GM21717 (cell line): ENCODE results near the gene LRGUK.

Experiments used
- ATAC-seq: cut with Tn5 transposase; IDR thresholded peaks from one replicate; pipeline ENCODE4 v1.9.1; 2021; ENCODE audit warnings: mild to moderate bottlenecking, moderate library complexity; ENCODE audit not compliant: unreplicated experiment

LRGUK gene

DNA sequence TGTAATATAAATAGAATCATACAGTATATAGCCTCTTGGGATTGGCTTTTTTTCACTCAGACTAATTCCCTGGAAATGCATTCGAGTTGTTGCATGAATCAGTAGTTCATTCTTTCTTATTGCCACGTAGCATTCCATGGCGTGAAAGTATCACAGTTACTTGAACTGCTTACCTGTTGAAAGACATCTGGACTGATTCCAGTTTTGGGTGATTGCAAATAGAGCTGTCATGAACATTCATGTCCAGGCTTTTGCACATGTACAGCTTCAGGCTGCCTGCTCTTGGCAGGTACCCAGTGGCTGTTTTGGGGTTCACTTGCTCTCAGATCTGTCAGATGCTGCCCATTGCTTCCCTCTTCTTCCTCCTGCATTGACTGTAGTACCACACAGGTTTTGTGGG is 54.9 kb downstream of the LRGUK start:
- no peak for ATAC-seq

DNA sequence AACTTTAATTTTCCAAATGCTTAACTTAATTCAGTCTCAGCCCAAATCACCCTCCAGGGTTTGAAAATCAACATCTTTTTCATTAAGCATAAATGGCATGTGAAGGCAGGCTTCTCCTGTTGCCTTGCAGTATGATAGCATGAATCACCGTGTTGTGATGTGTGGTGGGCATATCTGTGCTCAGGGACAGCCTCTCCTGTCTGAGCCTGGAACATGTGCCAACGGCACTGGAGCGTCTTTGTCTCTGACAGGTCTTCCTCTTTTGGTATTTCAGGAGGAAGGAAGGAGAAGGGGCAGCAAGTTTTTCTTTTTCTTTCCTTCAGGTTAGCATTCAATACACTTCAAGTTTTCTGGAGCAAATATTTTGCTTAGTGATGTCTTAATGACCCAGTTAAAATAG is 57.6 kb downstream of the LRGUK start:
- ATAC-seq = no peak

DNA sequence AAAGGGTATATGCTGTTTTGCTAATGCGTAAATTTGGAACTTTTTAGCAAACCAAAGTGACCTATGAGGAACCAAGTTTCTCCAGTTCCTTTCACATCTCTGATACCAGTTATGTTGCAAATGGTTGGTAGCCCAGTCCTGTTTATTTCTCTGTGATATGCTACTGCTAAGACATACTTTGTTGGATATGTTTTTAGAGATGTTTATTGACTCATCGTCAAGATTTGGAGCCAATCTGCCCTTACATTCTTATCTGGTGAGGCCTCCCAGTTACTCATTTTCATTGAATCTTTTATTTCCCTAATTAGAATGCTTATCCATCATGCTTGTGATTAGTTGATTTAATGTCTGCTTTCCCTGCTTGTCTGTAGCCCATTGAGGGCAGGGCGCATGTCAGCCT is 58.9 kb downstream of the LRGUK start:
- no peak for ATAC-seq

DNA sequence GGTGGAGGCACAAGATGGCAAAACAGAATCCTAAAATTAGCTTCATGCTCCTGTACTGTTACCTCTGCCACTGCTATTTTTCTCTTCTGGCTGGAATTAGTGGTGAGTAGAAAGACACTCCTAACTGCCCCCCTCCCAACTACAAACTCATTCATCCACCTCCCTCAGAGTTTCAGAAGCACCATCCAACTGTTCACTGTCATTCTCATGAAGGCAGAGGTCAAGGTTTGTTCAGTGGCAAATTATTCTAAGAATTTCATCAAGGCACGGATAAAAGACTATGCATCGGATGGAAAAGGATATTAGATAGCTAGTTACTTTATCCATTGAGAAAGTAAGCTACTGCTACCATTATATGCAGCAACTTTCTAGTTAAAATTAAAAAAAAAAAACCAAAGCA is 59.7 kb downstream of the LRGUK start:
- no peak for ATAC-seq

DNA sequence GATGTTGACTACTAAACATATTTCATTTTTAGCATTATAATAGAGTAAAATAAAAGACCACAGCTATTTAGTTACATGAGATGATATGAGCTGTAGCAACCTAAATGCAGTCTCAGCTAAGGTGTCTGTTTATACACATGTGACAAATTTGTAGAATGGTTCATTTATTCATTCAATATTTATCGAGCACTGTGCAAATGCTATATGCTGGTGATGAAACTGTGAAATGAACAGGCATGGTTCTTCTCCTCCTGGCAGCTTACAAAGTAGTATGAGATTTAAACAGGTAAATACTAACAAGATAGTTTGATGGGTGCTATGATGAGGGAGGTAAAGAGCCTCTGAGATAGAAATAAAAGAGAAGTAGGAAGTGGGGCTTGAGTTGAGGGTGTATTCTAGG is 60.8 kb downstream of the LRGUK start:
- ATAC-seq = no peak

DNA sequence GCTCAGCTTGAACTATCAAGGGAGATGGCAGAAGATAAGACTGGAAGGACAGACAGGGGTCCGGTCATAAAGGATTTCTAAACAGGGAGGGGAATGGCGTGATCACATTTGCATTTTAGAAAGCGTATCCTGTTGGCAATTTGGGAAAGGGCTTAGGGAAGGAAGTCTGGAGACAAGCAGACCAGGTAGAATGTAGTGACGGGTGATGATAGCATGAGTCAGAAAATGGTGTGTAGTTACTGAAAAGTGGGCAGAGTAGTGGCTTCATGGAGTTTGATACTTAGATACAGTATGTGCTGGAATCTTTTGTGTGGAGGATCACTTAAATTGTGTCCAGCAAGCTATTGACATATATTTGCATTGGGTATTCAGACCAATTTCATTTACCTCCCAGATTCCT is 61.2 kb downstream of the LRGUK start:
- ATAC-seq = no peak

DNA sequence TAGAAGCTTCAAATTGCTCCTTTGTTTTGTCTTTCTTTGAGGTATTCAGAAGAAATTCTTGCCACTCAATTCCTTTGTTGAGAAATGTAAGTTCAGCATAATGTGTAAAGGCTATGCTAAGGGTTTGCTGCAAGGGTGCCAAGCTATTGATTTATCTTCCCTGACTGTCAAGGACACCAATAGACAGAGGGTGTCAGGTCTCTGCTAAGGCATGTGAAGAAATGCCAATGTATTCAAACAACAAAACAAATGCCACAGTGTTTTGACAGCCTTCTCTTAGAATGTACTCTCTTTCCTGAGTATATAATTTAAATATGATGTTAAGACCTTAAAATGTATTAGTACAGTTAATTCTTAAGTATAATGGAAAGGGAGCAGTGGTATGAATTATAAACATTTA is 62.4 kb downstream of the LRGUK start:
- no peak for ATAC-seq

DNA sequence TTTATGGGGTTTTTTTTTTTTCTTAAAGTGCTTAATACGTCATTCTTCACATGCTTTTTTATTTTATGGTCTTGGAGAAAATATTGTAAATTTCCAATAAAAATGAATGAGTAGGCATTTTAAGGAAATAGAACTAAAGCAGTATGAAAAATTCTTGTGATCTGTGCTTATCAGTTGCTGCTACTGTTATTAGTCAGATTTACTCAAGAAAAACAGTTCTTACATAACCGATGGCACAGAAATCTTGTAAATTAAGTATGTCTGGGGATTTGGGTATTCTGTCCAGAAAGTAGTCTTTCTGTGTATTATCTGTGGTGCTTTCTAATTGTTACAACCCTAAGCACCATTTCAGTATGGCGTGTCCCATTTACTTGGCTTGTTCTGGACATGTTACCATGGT is 64.7 kb downstream of the LRGUK start:
- ATAC-seq = no peak

DNA sequence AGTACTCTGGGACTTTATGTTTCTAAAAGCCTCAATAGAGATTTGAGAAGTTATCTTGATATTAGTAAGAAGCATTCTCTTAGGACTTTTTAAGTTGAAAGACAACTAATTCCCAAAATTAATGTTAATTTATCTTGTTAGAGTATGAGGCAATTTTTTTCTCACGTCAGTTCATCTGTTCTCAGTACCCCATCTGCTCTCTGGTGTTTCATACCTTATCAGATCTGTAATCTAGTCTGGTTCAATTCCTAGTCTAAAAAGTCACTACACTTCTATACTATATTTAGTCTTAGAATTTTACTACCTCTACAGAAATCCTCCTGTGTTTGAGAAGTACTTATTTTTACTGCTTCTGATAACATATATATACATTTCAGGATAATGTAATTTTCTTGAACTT is 66.1 kb downstream of the LRGUK start:
- no peak for ATAC-seq

DNA sequence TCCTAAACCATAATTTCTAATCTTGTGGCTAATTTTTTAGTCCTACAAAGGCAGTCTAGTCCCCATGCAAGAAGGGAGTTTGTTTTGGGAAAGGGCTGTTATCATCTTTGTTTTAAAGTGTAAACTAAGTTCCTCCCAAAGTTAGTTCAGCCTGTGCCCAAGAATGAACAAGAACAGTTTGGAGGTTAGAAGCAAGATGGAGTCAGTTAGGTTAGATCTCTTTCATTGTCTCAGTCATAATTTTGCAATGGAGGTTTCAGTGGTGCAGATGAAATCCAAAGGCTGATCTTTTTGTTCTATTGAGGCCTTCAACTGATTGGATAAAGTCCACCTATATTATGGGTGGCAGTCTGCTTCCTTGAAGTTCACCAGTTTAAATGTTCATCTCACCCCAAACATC is 68.1 kb downstream of the LRGUK start:
- no peak for ATAC-seq

DNA sequence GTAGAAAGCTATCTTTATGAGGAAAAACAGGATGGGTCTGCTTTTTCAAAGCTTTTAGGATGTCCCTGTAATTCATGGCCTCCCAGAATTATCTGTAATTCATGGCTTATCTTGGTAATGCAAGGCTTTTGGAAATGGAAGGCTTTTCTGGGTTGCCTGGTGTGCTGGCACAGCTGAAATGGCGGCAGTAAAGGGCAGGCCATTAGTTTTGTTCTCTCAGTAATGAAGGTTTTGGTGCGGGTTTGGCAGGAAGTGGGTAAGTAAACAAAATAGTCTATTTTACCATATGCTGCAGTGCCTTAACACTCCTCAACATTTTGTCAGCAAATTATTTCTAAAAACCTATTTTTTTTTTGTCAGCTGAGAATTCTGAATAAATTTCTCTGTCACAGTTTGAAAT is 69.3 kb downstream of the LRGUK start:
- no peak for ATAC-seq

DNA sequence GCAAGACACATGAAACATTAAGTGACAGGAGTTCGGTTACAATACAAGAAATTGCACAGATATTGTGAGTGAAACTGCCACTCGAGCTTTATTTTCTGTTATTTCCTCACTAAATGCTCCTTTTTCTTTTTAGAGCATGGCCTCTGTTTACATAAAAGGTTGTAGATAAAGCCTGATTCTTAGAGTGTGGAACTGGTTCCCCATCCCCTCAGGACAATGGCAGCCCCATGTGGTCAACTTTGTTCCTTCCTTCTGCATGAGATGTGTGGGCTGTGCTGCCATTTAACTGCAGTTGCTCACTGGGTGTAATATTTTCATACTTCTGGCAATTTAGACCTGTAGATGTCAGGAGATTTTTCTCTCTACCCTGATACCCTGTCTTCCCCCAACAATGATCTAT is 70.2 kb downstream of the LRGUK start:
- ATAC-seq = no peak

DNA sequence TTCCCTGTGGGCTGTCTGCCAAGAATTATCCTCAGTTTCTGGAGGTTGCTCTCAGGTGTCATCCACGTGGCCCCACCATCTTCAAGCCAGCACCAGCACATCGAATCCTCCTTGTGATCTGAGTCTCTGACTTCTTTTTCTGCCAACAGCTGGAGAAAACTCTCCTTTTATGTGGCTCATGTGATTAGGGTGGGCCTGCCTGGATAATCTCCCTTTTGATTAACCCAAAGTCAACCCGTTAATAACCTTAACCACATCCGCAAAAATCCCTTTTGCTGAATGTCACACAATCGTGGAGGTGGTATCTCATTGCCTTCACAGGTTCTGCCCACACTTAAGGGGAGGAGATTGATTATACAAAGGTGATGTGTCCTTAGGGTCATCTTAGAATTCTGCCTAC is 73.8 kb downstream of the LRGUK start:
- no peak for ATAC-seq

DNA sequence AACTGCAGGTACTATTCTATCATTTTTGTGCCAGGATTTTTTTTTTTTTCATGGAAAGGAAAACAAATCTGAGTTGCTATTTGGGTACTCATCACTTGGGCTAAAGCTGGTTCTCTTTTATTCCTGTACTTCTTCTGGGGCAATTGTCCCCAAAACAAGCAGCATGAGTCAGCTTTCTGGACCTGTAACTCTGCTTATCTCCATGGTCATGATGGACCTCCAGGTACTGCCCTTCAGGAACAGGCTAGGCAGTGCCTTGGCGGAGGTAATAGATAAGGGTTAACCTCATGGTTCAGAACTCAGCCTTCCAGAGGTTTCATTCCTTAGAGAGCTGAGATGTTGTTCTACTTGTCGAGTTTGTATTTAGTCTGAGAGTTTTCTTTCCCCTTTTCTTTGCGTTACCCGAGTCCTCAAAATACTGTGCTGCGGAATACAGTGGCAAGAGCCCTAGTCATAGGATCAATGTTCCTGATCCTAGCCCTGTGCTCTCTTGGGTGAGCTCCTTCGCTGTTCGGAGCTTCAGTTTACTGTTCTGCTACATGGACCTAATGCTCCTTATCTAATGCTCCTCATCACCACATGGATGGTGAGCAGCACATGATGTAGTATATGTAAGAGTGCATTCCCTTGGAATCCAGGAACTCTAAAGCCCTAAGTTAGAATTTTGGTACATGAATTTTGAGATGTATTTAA is 74.6 kb downstream of the LRGUK start:
- no peak for ATAC-seq

DNA sequence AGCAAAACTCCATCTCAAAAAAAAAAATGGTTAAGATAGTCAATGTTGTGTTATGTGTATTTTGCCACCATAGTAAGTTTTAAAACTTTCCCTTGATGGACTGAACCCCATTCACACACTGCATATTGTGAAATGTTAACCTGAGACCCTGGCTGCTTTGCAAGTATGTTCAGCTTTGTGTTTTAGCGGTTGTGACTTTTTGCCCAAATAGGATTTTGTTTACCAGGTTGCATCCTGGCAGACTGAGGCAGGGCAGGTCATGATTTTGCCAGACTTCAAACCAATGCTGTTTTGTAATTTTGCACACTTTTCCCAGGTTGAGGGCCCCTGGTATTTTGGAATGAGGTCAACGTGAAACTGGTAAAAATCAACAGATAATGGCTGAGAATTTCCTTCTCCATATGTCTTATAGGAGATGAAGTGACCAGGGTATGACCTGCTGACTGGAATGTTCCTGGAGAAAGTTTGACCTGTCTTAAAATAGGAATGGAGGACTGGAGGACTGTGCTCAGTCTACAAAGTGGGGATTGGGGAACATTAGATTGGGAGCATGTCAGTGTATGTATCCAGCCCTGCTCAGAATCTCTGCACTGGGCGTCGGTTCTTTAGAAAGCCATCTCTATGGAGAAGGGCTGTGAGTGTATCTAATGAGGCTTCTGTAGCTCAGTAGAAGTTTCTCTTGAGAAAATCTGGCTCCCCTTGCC is 76.2 kb downstream of the LRGUK start:
- ATAC-seq = no peak

DNA sequence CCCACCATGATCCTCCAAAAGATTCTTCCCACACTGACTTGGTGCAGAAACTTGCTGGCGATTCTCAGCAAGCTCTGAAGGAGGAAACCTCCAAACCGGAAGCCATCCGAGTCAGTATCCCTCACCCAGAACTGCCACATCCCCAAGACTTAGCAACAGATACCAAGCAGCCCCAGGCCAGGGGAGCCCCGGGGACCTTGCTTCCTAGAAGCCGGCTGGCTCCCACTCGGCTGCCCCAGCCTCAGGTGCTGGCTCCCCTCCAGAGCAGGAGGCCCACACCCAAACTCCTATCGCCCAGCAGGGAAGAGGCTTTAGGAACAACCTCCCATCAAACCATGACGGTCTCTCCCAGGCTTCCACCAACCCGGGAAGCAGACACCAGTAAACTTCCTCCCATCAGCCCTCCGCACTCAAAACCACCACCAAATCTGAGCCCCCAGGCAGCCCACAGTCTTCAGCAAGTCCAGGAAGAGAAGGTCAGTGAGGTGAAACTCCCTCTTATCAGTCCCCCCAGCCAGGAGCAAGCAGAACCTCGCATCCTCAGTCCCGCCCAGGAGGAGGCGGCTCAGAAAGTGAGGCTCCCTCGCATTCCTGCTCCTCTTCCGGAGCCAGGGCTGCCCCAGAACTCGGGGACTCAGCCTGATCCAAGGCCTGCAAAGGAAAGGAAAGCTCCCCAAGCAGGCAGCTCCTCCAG is 82.3 kb downstream of the LRGUK start:
- no peak for ATAC-seq

DNA sequence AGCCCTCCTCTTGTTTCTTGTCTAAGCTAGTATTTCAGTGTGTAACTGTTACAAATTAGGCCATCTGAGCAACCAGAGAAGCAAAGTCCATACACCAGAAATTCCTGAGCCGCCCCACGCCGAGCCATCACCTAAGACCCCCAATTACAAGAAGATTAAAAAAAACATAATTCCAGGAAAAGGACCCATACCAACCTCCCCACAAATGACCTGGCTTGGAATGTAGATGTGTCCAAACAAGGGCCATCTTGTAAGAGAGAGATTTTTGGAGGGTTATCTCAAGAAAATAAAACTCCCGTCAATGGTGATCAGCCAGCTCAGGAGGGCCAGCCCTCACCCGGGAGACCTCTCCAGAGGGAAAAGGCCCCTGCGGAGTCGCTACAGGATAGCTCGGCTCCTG is 83.1 kb downstream of the LRGUK start:
- no peak for ATAC-seq

DNA sequence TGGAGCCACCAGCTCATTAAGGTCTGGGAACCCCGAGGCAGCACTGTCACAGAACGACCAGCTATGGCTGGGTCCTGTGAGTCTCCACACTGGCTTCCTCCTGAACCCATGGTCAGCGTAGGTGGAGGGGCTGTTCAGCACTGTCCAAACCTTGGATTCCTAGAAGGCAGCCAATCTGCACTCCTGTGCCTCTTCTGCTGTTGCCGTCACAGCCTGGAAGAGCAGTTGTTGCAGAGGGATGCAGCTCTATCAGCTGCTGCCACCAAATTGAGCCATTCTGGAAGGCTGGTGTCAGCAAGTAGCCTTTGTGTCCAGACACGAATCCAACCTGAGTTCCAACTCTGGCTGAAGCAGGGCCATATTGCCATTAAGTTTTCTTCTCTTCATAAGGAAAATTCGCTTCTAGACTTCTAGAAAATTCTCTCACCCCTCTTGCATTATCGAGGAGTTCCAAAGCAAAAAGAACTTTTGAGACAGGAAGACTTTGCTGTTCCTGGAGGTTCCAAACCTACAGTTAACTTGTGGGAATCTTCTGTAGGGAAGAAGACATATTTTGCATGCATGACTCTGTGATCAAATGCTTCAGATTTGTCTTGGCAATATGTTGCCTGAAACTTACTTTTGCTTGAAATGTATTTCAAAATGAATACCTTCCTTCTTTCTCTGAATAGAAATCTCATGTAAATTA is 84.0 kb downstream of the LRGUK start:
- ATAC-seq = no peak

DNA sequence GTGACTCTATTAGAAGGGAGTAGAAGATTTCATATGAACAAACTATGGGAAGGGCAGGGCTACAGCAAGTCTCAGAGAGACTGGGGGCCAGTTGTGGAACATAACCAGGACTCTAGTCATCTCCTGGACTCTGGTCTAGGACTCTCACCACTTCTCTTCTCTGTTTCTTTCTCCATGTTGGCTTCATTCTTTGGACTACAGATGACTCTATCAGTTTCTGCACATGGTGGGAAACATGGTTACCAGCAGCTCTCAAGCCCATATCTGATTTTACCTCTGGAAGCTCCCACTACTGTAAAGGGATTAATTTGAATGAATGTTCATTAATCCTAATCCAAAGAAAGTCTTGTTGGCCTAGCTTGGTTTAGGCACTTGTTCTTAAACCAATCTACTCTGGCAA is 84.7 kb downstream of the LRGUK start:
- no peak for ATAC-seq

DNA sequence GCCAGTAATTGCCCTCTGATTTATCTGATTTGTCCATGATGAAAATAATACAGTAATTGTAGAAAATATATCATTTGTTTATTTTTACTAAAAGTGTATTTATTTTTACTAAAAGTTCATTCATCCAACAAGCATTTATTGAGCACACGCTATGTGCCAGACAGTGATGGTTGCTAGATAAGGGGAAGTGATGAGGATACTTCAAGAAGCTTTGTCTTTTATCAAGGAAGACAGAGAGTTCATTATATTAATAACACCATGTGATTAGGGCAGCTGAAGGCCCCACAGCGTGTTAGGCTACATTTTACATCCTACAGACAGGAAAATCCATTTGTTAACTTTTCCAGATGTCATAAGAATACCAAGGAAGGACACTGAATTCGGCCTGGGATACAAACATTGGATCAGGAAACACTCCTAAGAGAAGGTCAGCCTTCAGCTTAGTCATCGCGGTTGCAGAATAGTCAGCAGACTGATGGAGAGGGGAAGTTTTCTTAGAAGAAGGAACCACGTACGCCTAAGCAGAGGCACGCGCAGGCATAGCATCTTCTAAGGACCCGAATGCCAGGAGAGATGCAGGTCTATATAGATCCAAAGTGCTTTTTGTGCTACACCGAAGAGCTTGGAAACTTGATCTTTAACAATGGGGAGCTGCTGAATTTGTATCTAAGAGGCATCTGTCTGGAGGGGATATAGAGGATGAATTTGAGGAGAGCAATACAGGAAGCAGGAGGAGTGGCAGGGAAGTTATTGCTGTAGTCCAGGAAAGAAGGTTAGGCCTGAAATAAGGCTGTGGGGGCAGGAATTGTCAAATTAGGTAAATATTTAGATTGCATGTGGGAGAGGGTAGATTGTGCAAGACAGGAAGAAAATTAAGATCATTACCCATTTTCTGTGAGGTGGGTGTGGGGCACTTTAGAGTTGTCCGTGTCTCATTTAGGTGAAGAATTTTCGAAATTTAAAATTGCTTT is 85.7 kb downstream of the LRGUK start:
- no peak for ATAC-seq

DNA sequence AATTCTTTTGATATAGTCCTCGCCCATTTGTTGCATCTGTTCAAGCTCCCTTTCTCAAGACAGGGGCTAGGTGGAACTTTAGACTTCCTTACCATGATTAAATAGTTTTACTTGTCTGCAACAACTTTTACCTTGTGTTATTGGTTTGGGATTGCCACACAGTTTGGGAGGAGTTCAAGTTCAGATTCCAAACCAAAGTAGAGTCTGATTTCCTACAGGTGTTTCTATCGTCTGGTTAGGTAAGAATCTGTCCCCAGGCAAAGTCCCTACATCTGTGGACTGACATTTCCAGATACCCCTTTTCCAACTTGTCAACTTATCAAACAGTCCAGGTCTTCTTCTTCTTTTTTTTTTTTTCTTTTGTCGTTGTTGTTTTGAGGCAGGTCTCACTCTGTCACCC is 93.1 kb downstream of the LRGUK start:
- ATAC-seq = no peak
